ENCODE measurements around the gene UBE2V1.

DNA sequence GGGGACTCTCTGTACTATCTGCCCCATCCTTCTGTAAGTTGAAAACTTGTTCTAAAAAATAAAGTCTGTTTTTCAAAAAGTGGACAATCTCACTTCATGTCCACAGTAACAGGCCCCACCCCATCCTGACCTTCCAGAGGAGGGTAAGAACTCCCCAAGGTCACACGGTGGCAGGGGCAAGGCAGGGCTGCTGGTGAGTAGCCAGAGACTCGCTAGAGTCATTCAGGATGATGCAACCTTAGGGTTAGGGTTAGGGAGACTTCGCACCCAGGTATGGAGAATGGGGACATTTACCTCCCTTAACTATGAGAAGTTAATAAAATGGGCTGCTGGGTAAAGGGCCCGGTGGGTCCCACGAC is 25.1 kb upstream of the UBE2V1 start:
- TF ChIP-seq NFIC (IDR thresholded peaks at IDR 0.05; ENCODE audit: borderline replicate concordance) (no peak), FOSL2 (IDR thresholded peaks at IDR 0.05; ENCODE audit: borderline replicate concordance, low read depth) (no peak)

Measured in SK-N-SH (cell line).